H9 (cell line): ENCODE results near the gene TRPV5. TPM values are rescaled to one million over a fixed set of nuclear protein-coding genes. Genes with fewer than 3 reads are reported as not detected.

Experiments
- DNase-seq: peaks from one replicate; pipeline ENCODE4 v3.0.0-alpha.2; 2017
- H2AFZ ChIP-seq: one replicate; pipeline ENCODE4 v1.6.1; 2013; ENCODE audit warnings: mild to moderate bottlenecking, low read length, control low read depth, moderate library complexity
- H2AK5ac ChIP-seq: 2 replicates; pipeline ENCODE4 v1.6.1; 2013; ENCODE audit warnings: low read length, control low read depth, mixed read lengths; ENCODE audit not compliant: insufficient read length
- H2BK120ac ChIP-seq: one replicate; pipeline ENCODE4 v1.6.1; 2013; ENCODE audit warnings: low read depth, mild to moderate bottlenecking, low read length, control low read depth, inconsistent platforms; ENCODE audit not compliant: poor library complexity, severe bottlenecking
- H2BK12ac ChIP-seq: 2 replicates; pipeline ENCODE4 v1.6.1; 2013; ENCODE audit warnings: low read length, control low read depth, mixed read lengths, low read depth; ENCODE audit not compliant: insufficient read length
- H2BK15ac ChIP-seq: 2 replicates; pipeline ENCODE4 v1.6.1; 2013; ENCODE audit warnings: low read depth, low read length, control low read depth
- H2BK20ac ChIP-seq: one replicate; pipeline ENCODE4 v1.6.1; 2013; ENCODE audit warnings: low read depth, mild to moderate bottlenecking, low read length, control low read depth, inconsistent platforms; ENCODE audit not compliant: poor library complexity, severe bottlenecking
- H2BK5ac ChIP-seq: 2 replicates; pipeline ENCODE4 v1.6.1; 2013; ENCODE audit warnings: low read length, control low read depth, mixed read lengths; ENCODE audit not compliant: insufficient read length
- H3K14ac ChIP-seq: 2 replicates; pipeline ENCODE4 v1.6.1; 2013; ENCODE audit warnings: low read length, control low read depth; ENCODE audit not compliant: insufficient read depth
- H3K18ac ChIP-seq: 2 replicates; pipeline ENCODE4 v1.6.1; 2013; ENCODE audit warnings: low read depth, mild to moderate bottlenecking, mixed read lengths, low read length, control low read depth; ENCODE audit not compliant: insufficient read length
- H3K23ac ChIP-seq: 2 replicates; pipeline ENCODE4 v1.6.1; 2013; ENCODE audit warnings: low read length, control low read depth, mixed read lengths, low read depth; ENCODE audit not compliant: insufficient read length
- H3K23me2 ChIP-seq: 2 replicates; pipeline ENCODE4 v1.6.1; 2013; ENCODE audit warnings: low read depth, mild to moderate bottlenecking, mixed read lengths, low read length, control low read depth; ENCODE audit not compliant: insufficient read length, poor library complexity, severe bottlenecking
- H3K27ac ChIP-seq: 2 replicates; pipeline ENCODE4 v1.5.1; 2013; ENCODE audit warnings: low read length, control low read depth, mixed read lengths, low read depth; ENCODE audit not compliant: insufficient read length
- H3K27me3 ChIP-seq: 2 replicates; pipeline ENCODE4 v1.6.1; 2013; ENCODE audit warnings: low read length, control low read depth, inconsistent platforms; ENCODE audit not compliant: insufficient read depth
- H3K4ac ChIP-seq: 2 replicates; pipeline ENCODE4 v1.6.1; 2013; ENCODE audit warnings: low read depth, mild to moderate bottlenecking, control low read depth, inconsistent platforms, low read length, moderate library complexity
- H3K4me1 ChIP-seq: 2 replicates; pipeline ENCODE4 v1.6.1; 2013; ENCODE audit warnings: low read length, control low read depth, inconsistent platforms; ENCODE audit not compliant: insufficient read depth
- H3K4me2 ChIP-seq: 2 replicates; pipeline ENCODE4 v1.6.1; 2013; ENCODE audit warnings: low read length, control low read depth, mixed read lengths; ENCODE audit not compliant: insufficient read length, insufficient read depth
- H3K56ac ChIP-seq: 2 replicates; pipeline ENCODE4 v1.6.1; 2013; ENCODE audit warnings: low read depth, mild to moderate bottlenecking, mixed read lengths, low read length, control low read depth; ENCODE audit not compliant: insufficient read length
- H3K79me1 ChIP-seq: 2 replicates; pipeline ENCODE4 v1.6.1; 2013; ENCODE audit warnings: low read depth, mild to moderate bottlenecking, moderate library complexity, low read length, control low read depth, inconsistent platforms; ENCODE audit not compliant: insufficient read depth, poor library complexity, severe bottlenecking
- H3K79me2 ChIP-seq: 2 replicates; pipeline ENCODE4 v1.6.1; 2013; ENCODE audit warnings: low read length, control low read depth, inconsistent platforms; ENCODE audit not compliant: insufficient read depth
- H3K9ac ChIP-seq: 2 replicates; pipeline ENCODE4 v1.6.1; 2013; ENCODE audit warnings: low read length, control low read depth, mixed read lengths; ENCODE audit not compliant: insufficient read length; ENCODE audit errors: extremely low read depth
- H3K9me3 ChIP-seq: one replicate; pipeline ENCODE4 v1.6.1; 2013; ENCODE audit warnings: low read depth, low read length, inconsistent platforms; ENCODE audit not compliant: control insufficient read depth
- H3T11ph ChIP-seq: one replicate; pipeline ENCODE4 v1.6.1; 2013; ENCODE audit warnings: mild to moderate bottlenecking, low read length, control low read depth, inconsistent platforms
- H4K20me1 ChIP-seq: one replicate; pipeline ENCODE4 v1.6.1; 2013; ENCODE audit not compliant: control insufficient read depth, insufficient read length, insufficient read depth
- H4K5ac ChIP-seq: 2 replicates; pipeline ENCODE4 v1.6.1; 2013; ENCODE audit warnings: low read depth, mild to moderate bottlenecking, mixed read lengths, low read length, control low read depth; ENCODE audit not compliant: insufficient read length
- H4K8ac ChIP-seq: replicated peaks from 2 replicates; pipeline ENCODE4 v1.6.1; 2013; ENCODE audit warnings: low read length, control low read depth, mixed read lengths, low read depth; ENCODE audit not compliant: insufficient read length
- H4K91ac ChIP-seq: 2 replicates; pipeline ENCODE4 v1.6.1; 2013; ENCODE audit warnings: low read depth, mild to moderate bottlenecking, moderate library complexity, mixed read lengths, low read length, control low read depth; ENCODE audit not compliant: insufficient read length
- H3K27ac Mint-ChIP-seq, 3 experiments: 2 replicates in 2 of 3; 3 replicates in 1 of 3; pipeline ENCODE4 v1.8.0; 2020 to 2021; ENCODE audit warnings: mixed read lengths in 3 of 3, mild to moderate bottlenecking in 1 of 3, moderate library complexity in 1 of 3
- H3K27me3 Mint-ChIP-seq: 2 replicates; pipeline ENCODE4 v1.8.0; 2021; ENCODE audit warnings: low read depth, mild to moderate bottlenecking, moderate library complexity, mixed read lengths
- H3K36me3 Mint-ChIP-seq, 3 experiments: 2 replicates in 2 of 3; 3 replicates in 1 of 3; pipeline ENCODE4 v1.8.0; 2020 to 2021; ENCODE audit warnings: low read depth in 3 of 3, mixed read lengths in 3 of 3; ENCODE audit not compliant: insufficient read depth in 1 of 3
- H3K4me1 Mint-ChIP-seq, 2 experiments: 2 replicates each; pipeline ENCODE4 v1.8.0; 2020; ENCODE audit warnings: mixed read lengths in 2 of 2
- H3K4me3 Mint-ChIP-seq, 2 experiments: 2 replicates in 1 of 2; 3 replicates in 1 of 2; pipeline ENCODE4 v1.8.0; 2020 to 2021; ENCODE audit warnings: mild to moderate bottlenecking in 2 of 2, mixed read lengths in 2 of 2, moderate library complexity in 1 of 2
- H3K9me3 Mint-ChIP-seq, 2 experiments: 2 replicates in 1 of 2; 3 replicates in 1 of 2; pipeline ENCODE4 v1.8.0; 2020; ENCODE audit warnings: mild to moderate bottlenecking in 2 of 2, mixed read lengths in 2 of 2, moderate library complexity in 1 of 2
- WGBS: extraction: QIAGEN DNeasy Blood & Tissue Kit; methylation state at CpG from one replicate; pipeline ENCODE4 v1.1.7; 2013; ENCODE audit warnings: missing lambda C conversion rate, low lambda C conversion rate, mixed read lengths; ENCODE audit not compliant: insufficient read length; ENCODE audit errors: extremely low coverage; 5-methylcytosine and 5-hydroxymethylcytosine counted together
- total RNA-seq: library from RNA; stranded (reverse); gene quantifications from 2 replicates; pipeline ENCODE4 v1.2.1, GENCODE V29; 2021
- TF ChIP-seq, protein P1 (sequence below): fragments of 200-600 bp; sonication (generic); conservative IDR thresholded peaks from 3 replicates; pipeline ENCODE4 v1.8.0; 2021; ENCODE audit warnings: antibody characterized with exemption, mild to moderate bottlenecking

Gene TRPV5
- total RNA-seq, 1 experiment from 2014 or later = not detected

DNA sequence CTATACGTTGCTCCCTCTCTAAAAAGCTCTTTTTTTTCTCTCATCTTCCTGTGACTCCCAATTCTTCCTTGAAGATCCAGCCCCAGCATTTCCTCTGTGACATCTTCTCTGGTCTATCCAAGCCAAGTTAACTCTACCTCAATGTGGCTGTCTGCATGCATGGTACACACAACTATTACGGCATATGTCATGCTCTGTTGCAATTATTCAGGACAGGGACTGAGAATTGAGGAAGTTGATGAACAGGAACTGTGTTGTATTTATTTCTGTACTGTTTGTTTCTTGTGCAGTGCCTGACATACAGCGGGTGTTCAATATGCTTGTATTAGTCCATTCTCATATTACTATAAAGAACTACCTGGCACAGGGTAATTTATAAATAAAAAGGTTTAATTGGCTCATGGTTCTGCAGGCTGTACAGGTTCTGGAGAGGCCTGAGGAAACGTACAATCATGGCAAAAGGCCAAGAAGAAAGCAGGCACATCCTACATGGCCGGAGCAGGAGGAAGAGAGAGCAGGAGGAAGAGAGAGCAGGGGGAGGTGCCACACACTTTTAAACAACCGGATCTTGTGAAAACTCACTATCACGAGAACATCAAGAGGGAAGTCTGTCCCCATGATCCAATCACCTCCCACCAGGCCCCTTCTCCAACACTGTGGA lies 6.3 kb downstream of the TRPV5 start:
- no CpG with 5 or more reads among the region's 7 CpGs for WGBS
- H3K56ac ChIP-seq = no peak overlapping the region
- H3K79me2 ChIP-seq = no peaks in the 10 kb centered on the region
- H2BK12ac ChIP-seq = no peak overlapping the region
- no peak overlapping the region for H4K5ac ChIP-seq
- no peak overlapping the region for H3K4me2 ChIP-seq
- no peaks in the 10 kb centered on the region for H3K79me1 ChIP-seq
- no peak overlapping the region for H2AK5ac ChIP-seq
- H2BK15ac ChIP-seq = no peak overlapping the region
- no peak overlapping the region for H2AFZ ChIP-seq
- no peak overlapping the region for H4K8ac ChIP-seq
- Mint-ChIP-seq H3K36me3 (no peaks in the 10 kb centered on the region; a peak in 1 of 7 replicates), H3K27ac (no peak overlapping the region), H3K9me3 (peaks cover 0 to 3% of the 10 kb centered on the region in 2 experiments; a peak in 1 of 5 replicates), H3K4me3 (no peak overlapping the region), H3K27me3 (peaks cover 49% of the 10 kb centered on the region), H3K4me1 (no peaks in the 10 kb centered on the region)
- no peak overlapping the region for H3K27ac ChIP-seq
- no peak overlapping the region for H3T11ph ChIP-seq
- H4K91ac ChIP-seq = no peak overlapping the region
- TF ChIP-seq, protein P1, sequence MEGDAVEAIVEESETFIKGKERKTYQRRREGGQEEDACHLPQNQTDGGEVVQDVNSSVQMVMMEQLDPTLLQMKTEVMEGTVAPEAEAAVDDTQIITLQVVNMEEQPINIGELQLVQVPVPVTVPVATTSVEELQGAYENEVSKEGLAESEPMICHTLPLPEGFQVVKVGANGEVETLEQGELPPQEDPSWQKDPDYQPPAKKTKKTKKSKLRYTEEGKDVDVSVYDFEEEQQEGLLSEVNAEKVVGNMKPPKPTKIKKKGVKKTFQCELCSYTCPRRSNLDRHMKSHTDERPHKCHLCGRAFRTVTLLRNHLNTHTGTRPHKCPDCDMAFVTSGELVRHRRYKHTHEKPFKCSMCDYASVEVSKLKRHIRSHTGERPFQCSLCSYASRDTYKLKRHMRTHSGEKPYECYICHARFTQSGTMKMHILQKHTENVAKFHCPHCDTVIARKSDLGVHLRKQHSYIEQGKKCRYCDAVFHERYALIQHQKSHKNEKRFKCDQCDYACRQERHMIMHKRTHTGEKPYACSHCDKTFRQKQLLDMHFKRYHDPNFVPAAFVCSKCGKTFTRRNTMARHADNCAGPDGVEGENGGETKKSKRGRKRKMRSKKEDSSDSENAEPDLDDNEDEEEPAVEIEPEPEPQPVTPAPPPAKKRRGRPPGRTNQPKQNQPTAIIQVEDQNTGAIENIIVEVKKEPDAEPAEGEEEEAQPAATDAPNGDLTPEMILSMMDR = no peak
- no peaks in the 10 kb centered on the region for H3K27me3 ChIP-seq
- H3K18ac ChIP-seq = no peak overlapping the region
- no peaks in the 10 kb centered on the region for H4K20me1 ChIP-seq
- no peak overlapping the region for H2BK120ac ChIP-seq
- no peaks in the 10 kb centered on the region for H3K4me1 ChIP-seq
- no peaks in the 10 kb centered on the region for H3K9me3 ChIP-seq
- H3K9ac ChIP-seq = no peak overlapping the region
- no peak overlapping the region for H3K23ac ChIP-seq
- H2BK20ac ChIP-seq = no peak overlapping the region
- H2BK5ac ChIP-seq = no peak overlapping the region
- no peaks in the 10 kb centered on the region for H3K23me2 ChIP-seq
- DNase-seq = no peak
- H3K14ac ChIP-seq = no peak overlapping the region
- no peak overlapping the region for H3K4ac ChIP-seq
